Measurements from ENCODE around the gene ZMYND15.

The ZMYND15 gene

GRCh38 chr17:4785311-4786105, 45.9 kb downstream of the ZMYND15 start:
- H3K4me3 ChIP-seq (replicated peaks; ENCODE audit: low read depth, low read length), result peak overlapping the region; percentile 14
- no peak for DNase-seq (ENCODE audit: low read depth)
- TF ChIP-seq CTCF (IDR thresholded peaks at IDR 0.05; ENCODE audit: low read length, missing control alignments), result no peak

- no peak for TF ChIP-seq CTCF (IDR thresholded peaks at IDR 0.05; ENCODE audit: low read length, missing control alignments)
- H3K4me3 ChIP-seq (replicated peaks; ENCODE audit: low read depth, low read length), result peak within 1 kb of the TSS; percentile 14
- DNase-seq (ENCODE audit: low read depth), result no peak
These were observed 46.5 kb downstream of the ZMYND15 start, which contains the start of gene VMO1 for GRCh38 chr17:4786106-4786511. VMO1 (minus strand) TSS chr17:4786364; CDS start chr17:4786352, 12 bp downstream.

GRCh38 chr17:4786516-4786915, 46.9 kb downstream of the ZMYND15 start:
- no peak for TF ChIP-seq CTCF (IDR thresholded peaks at IDR 0.05; ENCODE audit: low read length, missing control alignments)
- no peak overlapping the region for H3K4me3 ChIP-seq (replicated peaks; ENCODE audit: low read depth, low read length)
- DNase-seq (ENCODE audit: low read depth), result no peak

GRCh38 chr17:4788159-4788806, 48.6 kb downstream of the ZMYND15 start:
- no peak for TF ChIP-seq CTCF (IDR thresholded peaks at IDR 0.05; ENCODE audit: low read length, missing control alignments)
- H3K4me3 ChIP-seq (replicated peaks; ENCODE audit: low read depth, low read length), result no peak overlapping the region

GRCh38 chr17:4788807-4789700, 49.4 kb downstream of the ZMYND15 start, which contains the start of gene GLTPD2:
GLTPD2 (plus strand) TSS chr17:4788964; CDS start chr17:4789012, 48 bp downstream.
- no peak for DNase-seq (ENCODE audit: low read depth)
- peak within 1 kb of the TSS; percentile 65 for H3K4me3 ChIP-seq (replicated peaks; ENCODE audit: low read depth, low read length)
- TF ChIP-seq CTCF (IDR thresholded peaks at IDR 0.05; ENCODE audit: low read length, missing control alignments), result no peak

More at GRCh38 chr17:4788159-4788806, 48.6 kb downstream of the ZMYND15 start:
- DNase-seq (ENCODE audit: low read depth), result no peak

- TF ChIP-seq CTCF (IDR thresholded peaks at IDR 0.05; ENCODE audit: low read length, missing control alignments), result no peak
- DNase-seq (ENCODE audit: low read depth), result no peak
- H3K4me3 ChIP-seq (replicated peaks; ENCODE audit: low read depth, low read length), result peak overlapping the region; percentile 65
These were observed 50.0 kb downstream of the ZMYND15 start for GRCh38 chr17:4789701-4789950.

All from fibroblast of pulmonary artery (primary cell).